GM12873 (cell line): ENCODE data around the gene TMEM88.

ENCODE experiments used
- TF ChIP-seq, protein P1 (sequence below): IDR thresholded peaks from 2 replicates; pipeline ENCODE4 v1.5.1; 2012; ENCODE audit warnings: low read depth, mild to moderate bottlenecking, moderate library complexity, low read length, control low read depth; ENCODE audit not compliant: insufficient read depth; ENCODE audit errors: missing control alignments

Gene TMEM88

DNA sequence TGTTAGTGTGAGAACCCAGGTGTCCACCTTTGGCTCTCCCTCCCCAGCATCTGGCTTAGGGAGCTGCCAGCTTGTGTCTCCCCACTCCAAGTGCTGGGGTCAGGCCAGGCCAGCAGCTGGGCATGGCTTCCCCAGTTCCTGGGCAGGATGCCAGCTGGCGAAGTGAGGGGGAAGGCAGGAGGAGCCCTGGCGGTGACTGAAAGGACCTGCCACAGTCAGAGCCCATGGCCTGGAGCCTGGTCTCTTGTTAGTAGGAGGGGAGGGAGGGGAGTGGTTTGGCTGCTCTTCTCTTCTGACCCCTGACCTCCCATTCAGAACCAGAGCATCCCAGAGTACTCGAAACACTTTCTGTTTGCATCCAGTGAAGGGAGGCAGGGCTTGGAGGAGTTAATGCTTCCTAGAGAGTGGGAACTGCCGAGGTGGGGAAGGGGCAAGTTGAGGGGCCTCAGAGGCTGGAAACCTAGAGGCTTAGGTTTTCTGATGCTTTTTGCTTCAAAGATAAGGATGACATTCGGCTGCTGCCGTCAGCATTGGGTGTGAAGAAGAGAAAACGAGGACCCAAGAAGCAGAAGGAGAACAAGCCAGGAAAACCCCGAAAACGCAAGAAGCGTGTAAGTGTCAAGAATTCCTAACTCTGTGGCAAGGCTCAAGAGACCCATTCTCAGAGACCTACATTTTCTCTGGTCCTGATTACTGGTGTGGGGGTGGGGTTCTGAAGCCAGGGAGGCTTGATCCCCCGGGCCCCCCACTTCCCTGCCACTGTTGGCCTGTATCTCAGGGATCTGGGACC is 34.5 kb downstream of the TMEM88 start:
- TF ChIP-seq, protein P1, sequence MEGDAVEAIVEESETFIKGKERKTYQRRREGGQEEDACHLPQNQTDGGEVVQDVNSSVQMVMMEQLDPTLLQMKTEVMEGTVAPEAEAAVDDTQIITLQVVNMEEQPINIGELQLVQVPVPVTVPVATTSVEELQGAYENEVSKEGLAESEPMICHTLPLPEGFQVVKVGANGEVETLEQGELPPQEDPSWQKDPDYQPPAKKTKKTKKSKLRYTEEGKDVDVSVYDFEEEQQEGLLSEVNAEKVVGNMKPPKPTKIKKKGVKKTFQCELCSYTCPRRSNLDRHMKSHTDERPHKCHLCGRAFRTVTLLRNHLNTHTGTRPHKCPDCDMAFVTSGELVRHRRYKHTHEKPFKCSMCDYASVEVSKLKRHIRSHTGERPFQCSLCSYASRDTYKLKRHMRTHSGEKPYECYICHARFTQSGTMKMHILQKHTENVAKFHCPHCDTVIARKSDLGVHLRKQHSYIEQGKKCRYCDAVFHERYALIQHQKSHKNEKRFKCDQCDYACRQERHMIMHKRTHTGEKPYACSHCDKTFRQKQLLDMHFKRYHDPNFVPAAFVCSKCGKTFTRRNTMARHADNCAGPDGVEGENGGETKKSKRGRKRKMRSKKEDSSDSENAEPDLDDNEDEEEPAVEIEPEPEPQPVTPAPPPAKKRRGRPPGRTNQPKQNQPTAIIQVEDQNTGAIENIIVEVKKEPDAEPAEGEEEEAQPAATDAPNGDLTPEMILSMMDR, result peak; percentile 18

DNA sequence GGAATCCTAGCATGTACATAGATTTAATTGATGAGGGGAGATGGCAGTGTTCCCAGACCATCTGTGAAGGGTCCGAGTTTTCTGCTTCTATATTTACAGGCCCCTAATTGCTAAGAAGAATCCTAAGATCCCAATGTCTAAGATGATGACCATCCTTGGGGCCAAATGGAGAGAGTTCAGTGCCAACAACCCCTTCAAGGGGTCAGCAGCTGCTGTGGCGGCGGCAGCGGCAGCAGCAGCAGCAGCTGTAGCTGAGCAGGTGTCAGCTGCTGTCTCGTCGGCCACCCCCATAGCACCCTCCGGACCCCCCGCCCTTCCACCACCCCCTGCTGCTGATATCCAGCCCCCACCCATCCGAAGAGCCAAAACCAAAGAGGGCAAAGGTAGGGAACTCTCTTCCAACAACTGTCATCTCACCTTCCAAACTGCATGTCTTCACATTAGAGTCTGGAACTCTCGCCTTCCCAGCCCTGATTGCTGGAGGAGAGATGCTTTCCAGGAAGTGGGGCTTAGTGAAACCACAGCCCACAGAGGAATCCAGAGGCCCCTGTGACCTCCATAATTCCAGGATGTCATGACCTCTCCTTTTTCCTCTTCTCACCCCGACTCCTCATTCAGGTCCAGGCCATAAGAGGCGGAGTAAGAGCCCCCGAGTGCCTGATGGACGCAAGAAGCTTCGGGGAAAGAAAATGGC is 38.5 kb downstream of the TMEM88 start:
- TF ChIP-seq, protein P1, result no peak

DNA sequence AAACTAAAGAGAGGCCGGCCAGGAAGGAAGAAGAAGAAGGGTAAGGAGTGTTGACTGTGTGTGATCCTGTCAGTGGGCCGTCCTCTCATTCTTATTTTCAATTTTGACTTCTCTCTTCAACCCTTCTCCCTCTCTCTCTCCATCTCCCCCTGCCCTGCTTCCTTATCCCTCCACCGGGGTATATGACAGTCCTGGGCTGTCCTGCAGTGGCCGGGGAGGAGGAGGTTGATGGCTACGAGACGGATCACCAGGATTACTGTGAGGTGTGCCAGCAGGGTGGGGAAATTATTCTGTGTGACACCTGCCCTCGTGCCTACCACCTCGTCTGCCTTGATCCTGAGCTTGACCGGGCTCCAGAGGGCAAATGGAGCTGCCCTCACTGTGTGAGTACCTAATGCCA is 39.4 kb downstream of the TMEM88 start:
- TF ChIP-seq, protein P1, result no peak

DNA sequence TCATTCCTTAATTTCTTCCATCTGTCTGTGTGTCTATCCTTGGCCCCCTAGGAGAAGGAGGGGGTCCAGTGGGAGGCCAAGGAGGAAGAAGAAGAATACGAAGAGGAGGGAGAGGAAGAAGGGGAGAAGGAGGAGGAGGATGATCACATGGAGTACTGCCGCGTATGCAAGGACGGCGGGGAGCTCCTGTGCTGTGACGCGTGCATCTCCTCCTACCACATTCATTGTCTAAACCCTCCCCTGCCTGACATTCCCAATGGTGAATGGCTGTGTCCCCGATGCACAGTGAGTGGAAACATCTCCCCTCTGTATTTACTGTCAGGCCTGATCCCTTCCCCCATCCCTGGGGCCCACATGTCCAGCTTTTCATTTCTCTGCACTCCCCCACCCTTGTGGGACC is 40.0 kb downstream of the TMEM88 start:
- TF ChIP-seq, protein P1, result no peak

DNA sequence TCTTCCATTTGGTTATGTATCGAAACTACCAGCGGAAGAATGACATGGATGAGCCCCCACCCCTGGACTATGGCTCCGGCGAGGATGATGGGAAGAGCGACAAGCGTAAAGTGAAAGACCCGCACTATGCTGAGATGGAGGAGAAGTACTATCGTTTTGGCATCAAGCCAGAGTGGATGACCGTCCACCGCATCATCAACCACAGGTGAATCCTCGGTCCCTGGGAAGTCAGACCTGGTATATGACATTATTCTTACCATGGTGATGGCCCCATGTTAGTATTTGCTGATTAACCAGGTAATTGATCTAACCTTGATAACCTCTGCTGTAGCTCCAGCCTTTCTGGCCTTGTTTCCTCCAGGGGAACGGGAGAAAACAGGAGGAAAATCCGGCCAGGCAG is 42.2 kb downstream of the TMEM88 start:
- TF ChIP-seq, protein P1, result no peak

DNA sequence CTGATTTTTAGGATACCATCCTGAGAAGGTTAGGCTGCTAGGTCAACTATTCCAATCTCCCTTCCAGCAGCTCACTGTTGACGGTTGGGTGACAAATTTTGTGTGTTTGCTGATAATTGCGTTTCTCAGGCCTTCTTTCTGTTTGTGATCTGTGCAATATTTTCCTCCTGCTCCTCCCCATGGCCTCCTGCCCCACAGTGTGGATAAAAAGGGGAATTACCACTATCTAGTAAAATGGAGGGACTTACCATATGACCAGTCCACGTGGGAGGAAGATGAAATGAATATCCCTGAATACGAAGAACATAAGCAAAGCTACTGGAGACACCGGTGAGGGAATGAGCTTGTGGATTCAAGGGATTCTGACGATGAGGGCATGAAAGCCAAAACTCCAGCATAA is 42.9 kb downstream of the TMEM88 start:
- TF ChIP-seq, protein P1, result peak; percentile 25

DNA sequence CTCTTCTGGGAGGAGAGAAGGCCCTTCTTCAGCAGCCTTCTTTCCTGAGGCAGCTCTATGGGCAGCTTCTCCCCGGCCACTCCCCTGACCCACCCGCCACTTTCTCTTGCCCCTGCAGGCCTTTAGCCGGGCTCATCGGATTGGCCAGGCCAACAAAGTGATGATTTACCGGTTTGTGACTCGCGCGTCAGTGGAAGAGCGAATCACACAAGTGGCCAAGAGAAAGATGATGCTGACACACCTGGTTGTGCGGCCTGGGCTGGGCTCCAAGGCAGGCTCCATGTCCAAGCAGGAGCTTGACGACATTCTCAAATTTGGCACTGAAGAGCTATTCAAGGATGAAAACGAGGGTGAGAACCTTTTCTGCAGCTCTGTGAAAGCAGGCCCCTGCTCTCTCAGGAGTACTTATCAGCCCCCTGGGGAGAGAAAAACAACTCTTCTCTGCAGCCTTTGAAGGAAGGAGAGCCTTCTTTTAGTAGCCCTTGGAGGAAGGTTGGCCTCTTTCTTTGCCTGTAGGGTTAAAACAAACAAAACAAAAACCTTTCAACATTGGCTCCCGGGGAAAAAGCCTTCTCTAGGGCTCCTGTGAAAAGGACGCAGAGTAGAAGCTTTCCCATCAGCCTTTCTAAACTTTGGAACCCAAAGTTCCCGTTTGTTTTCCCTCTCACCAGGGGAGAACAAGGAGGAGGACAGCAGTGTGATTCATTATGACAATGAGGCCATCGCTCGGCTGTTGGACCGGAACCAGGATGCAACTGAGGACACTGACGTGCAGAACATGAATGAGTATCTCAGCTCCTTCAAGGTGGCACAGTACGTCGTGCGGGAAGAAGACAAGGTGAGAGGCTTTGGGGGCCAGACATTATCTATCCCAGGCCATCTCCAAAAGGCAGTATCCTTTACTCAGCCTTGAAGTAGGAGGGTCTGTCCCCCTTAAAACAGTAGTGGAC is 48.6 kb downstream of the TMEM88 start:
- TF ChIP-seq, protein P1, result no peak
